ENCODE data around the gene DNAJB13.
A peak's percentile ranks its signal among the peaks of the same experiment; 100 is the strongest.
"Not testable (repeated sequence)": the region's sequence is repeated elsewhere in the genome, so short reads cannot be mapped to it uniquely, and the experiment has no call there.

The DNAJB13 gene, protein sequence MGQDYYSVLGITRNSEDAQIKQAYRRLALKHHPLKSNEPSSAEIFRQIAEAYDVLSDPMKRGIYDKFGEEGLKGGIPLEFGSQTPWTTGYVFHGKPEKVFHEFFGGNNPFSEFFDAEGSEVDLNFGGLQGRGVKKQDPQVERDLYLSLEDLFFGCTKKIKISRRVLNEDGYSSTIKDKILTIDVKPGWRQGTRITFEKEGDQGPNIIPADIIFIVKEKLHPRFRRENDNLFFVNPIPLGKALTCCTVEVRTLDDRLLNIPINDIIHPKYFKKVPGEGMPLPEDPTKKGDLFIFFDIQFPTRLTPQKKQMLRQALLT

DNA sequence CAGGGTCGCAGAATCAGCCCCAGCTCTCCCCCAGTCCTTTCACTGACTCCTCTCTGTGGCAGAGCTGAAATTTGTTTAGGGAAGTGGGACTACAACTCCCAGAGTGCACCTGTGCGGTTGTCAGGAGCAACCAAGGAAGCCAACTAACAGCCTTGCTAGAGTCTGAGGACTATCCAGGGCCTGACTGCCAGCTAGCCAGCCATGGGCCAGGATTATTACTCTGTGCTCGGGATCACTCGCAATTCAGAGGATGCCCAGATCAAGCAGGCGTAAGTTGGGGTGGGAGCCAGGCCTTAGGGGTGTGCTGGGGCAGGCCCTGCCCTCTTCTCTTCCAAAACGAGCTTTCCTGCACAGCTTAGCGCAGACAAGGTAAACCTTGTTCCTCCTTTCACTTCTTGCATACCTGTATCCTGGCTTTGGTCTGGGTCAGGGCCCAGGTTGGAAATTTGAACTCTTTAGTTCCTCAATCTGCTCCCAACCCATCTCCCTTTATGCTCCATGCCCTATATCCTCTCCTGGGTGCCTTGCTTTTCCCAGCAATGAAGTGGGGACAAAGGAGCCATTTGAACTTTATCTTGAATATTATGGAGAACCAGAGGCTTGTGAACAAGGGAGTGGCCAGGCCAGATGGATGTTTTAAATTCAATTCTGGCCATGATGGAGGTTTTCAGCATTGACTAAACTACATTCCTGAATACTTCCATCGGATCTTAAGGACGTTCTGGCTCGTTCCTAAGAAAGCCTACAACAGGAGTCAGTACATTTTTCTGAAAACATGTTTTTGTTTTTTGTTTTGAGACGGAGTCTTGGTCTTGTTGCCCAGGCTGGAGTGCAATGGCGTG lies at the start of gene DNAJB13:
Gene DNAJB13, plus strand, starts transcription at position 158 of the 842 bp plus-strand sequence. Its CDS starts 44 bp downstream, at position 202.
- no peak for DNase-seq

DNA sequence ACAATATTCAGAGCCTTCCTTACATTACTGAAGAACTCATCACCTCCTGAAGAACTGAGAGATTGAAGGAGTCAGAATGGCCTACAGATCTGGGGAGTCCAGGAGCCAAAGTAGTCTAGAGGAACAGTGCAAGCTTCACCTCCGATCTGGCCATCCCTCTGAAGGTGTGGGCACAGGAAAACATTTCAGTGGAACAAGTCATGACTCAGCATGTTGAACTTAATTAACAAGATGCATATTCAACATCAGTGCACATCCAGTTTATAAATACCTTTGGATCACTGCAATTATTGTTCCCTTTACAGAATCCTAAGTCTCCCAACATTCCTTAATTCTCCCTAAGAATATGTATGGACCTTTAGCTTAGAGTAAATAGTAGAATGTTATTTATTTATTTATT lies 48.5 kb upstream of the DNAJB13 start:
- DNase-seq, result no peak

DNA sequence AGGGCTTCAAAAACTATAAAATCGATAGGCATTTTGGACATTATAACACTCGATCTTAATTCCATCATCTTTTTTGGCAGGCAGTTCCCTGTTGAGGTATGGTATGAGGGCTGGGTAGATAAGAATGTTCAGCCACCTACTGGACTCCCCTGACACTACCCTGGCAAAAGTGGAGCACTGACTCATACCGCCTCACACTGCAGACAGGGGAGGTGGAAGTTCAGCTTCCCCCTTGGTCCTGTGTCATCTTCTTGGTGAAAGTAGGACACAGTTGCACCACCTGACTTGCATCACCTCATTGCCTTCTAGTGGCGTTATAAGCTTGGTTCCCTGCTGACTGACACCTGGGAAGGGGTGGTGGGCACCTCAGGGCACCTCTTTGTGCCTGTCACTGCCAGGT lies 43.6 kb upstream of the DNAJB13 start:
- DNase-seq, result peak; percentile 7

DNA sequence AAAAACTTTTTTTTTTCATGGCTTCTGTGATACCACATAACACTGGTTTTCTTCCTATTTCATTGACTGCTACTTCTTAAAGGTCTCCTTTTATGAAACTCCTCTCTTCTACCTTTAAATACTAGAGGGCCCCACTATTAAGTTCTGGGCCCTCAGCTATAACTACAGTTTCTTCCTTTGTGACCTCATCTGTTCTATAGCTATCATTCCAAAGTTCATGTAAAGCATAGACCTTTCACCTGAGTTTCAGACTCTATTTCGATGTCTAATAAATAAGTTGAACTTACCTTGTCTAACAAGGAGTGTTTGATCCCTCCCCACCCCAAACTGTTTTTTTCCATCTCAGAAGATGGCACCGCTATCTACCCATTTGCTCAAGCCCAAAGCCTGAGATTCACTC lies 38.8 kb upstream of the DNAJB13 start:
- no peak for DNase-seq

DNA sequence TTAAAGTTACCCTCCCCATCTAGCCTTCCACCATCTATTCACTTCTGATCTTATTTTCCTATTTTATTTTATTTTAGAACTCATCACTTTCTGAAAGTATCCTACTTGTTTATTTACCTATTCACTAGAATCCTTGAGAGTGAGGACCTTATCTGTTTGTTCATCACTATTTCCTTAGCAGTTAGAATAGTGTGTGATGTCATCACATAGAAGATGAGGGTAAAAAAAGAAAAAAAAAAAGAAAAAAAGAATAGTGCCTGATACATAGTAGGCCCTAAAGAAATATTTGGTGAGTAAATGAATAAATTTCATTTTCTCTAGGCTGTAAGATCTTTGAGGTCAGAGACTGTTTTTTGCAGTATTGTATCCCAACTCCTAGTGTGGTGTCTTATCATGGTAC lies 37.4 kb upstream of the DNAJB13 start:
- DNase-seq, result no peak

DNA sequence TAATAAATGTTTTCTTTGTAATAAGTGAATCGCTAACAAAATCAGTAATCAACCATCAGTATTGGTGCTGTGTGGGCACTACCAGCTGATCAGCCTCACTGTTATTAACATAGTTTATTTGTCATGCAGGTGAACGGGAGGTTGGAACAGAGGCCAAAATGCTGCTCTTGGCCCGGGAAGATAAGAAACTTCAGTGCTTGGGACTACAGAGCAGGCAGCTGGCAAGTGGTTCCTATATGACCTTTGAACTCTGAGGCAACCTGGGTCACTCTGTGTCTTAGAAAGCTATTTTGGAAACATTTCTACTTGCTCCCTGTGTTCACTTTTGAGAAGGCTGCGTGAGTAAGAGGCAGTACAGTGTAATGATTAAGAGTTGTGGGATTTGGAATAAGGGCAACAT lies 36.5 kb upstream of the DNAJB13 start:
- no peak for DNase-seq

DNA sequence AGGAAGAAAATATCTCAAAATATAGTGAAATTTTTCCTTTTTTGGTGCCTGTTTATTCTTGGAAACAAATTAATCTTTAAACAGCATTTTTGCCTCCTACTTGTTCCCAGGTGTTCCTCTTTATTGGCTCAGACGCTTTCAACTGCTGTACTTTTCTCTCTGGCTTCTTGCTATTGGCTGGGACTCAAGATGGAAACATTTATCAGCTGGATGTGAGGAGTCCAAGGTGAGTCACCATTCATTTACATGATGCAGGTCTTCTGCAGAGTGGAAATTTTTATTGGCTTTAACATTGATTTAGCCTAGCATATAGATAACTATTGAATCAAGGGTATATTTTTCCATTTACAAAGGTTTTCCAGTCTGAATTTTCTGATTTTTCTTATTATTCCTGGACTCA lies 34.4 kb upstream of the DNAJB13 start:
- no peak for DNase-seq

DNA sequence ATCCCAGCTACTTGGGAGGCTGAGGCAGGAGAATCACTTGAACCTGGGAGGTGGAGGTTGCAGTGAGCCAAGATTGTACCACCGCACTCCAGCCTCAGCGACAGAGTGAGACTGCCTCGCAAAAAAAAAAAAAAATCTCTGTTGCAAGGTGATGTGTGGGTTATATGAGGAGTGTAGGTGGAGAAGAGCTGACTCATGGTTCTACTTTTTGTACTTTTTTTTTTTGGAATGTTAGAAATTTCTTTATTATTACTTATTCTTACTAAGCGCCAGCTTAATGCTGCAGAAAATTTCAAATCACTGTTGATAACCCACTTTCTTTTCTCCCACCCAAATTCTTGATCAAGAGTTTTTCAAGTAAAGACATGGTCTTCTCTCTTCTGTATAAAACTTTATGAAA lies 29.6 kb upstream of the DNAJB13 start:
- no peak for DNase-seq

DNA sequence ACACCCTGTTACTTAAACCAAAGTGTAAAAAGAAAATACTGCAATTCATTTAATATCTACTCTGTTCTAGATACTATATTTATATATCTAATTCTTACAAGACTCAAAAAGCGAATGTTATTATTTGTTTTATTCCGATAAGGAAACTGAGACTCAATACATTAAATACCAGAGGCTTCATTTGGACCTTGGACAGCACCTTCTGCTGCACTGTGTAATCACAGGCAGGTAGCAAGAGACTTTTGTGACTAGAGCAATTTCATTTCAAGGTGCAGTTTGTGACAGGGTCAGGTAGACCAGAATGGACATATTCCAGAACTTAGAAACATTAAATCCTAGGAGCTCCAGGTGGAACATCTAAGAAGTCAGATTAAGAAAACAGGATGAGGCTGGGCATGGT lies 21.4 kb upstream of the DNAJB13 start:
- DNase-seq, result no peak

DNA sequence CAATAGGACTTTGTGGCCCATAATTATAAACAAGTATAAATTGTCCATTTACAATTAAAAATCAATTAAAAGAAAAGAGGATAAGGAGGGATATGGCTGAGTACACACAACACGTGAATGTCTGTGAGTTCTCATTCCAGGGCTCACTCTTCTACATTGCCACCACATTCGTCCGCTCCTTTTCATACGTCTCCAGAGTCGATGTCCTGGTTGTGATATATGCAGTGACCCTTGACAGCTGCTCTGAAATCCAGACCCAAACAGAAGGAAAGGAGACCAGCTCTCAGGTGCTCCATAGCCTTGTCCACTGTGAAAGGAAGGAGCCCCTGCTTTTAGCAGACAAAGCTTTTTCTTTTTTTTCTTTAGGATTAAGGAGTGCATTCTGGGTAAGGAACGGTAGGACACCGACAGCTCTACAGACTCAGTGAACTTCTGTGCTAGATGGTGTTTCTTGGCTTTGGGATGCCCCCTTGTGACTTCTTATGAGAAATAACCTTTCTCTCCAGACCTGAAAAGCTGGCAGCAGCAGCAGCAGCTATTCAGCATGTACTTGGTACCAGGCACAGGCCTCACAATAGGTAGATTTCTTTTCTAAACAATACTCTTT lies 19.7 kb upstream of the DNAJB13 start:
- DNase-seq, result peak; percentile 5

DNA sequence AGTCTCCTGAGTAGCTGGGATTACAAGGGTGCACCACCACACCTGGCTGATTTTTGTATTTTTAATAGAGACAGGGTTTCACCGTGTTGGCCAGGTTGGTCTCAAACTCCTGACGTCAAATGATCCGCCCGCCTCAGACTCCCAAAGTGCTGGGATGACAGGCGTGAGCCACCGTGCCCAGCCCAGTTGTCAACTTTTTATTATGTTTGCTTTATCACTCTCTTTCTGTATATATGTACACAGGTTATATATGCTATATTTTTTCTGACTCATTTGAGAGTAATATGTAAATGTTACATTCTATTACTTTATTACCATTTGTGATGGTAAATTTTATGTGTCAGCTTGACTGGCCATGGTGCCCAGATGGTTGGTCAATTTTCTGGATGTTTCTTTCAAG lies 18.9 kb upstream of the DNAJB13 start:
- DNase-seq, result no peak

DNA sequence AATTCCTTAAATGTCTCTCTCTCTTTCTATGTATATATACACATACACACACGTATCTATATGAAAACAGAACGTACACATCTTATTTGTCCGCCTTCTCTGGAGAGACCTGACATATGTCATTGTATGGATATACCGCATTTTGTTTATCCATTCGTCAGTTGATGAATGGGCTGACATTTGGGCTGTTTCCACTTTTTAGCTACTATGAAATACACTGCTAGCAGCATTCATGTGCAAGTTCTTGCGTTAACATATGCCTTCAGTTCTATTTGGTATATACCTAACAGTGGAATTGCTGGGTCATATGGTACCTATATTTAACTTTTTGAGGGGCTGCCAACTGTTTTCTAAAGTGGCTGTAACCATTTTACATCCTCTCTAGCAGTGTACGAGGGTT lies 18.0 kb upstream of the DNAJB13 start:
- no peak for DNase-seq

DNA sequence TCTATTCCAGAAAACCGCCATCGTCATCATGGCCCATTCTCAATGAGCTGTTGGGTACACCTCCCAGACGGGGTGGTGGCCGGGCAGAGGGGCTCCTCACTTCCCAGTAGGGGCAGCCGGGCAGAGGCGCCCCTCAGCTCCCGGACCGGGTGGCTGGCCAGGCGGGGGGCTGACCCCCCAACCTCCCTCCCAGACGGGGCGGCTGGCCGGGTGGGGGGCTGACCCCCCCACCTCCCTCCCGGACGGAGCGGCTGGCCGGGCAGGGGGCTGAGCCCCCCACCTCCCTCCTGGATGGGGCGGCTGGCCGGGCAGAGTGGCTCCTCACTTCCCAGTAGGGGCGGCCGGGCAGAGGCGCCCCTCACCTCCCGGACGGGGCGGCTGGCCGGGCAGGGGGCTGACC lies 14.8 kb upstream of the DNAJB13 start:
- not testable (repeated sequence) for DNase-seq

DNA sequence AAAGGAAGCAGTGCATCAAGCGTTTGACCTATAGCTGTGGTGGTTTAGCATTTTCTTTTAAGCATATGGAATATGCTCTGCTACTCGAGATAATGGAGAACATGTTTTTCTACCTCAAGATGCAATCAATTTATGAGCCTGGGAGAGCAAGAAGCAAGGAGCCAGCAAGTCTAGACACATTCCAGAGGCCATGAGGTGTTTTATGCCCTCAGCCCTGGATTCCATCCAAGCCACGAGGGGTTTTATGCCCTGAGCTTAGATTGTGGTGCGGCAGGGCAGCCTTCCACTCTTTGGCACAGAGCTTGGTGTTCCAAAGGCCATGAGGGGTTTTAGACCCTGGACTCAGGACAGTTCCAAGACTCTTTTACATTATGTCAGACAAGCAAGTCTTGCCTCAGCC lies 11.7 kb upstream of the DNAJB13 start:
- DNase-seq, result no peak

DNA sequence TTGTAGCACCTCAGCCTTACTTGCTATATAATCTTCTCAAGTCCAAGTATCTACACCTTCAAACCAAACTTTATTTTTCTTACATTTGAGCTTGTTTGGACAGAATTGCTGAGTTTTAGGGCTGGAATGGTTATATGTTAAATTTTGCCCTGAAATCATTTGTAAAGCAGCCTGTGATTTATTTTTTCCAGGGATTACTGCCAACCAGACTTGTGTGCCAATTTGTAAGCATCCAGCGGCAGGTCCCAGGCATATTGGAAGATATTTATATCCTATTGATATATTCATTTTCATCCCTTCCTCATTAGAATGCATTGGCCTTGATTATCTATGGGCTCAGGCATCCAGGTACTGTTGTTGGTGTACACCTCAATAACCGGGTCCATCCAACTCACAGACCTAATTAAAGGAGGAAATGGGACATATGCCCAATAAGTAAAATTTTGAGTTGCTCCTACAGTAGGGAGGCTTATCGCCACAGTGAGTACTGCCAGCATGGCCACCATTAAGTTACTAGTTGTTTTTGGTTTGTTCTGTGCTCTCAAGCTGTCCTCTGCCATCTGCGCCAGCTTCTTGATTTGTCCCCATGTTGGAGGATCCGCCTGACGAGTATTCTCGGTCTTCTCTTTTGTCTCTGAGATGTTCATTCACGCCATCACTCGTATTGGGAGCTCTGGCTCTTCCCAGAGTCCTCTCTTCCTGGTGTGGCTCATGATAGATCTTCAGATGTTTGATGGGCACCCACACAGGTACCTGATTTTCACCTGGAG lies 9.8 kb upstream of the DNAJB13 start:
- DNase-seq, result no peak

DNA sequence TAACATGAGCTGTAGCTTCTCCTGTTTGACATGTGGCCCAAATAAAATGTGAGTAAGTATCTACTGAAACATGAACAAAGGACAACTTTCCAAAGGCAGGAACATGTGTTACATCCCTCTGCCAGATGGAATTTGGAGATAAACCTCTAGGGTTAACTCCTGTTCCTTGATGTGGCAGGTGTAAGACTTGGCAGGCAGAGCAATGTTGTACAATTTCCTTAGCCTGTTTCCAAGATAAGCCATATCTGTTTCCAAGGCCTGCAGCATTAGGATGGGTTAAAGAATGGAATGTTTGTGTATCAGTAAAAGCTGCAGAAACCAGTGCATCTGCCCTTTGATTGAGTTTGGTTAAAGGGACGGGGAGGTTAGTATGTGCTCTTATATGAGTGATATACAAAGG lies 8.8 kb upstream of the DNAJB13 start:
- DNase-seq, result no peak

DNA sequence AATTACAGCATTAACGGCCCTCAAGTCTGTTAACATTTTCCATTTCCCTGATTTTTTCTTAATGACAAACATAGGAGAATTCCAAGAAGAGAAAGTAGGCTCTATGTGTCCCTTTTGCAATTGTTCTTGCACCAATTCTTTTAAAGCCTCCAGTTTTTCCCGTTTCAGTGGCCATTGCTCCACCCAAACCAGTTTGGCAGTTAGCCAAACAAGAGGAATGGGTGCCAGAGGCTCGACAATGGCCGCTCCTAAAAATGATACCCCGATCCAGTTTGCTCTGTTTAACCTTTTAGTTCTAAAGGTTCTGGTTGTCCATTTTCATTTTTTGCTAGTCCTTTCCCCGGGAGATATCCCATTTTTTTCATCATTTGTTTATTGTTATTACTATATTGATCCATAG lies 6.7 kb upstream of the DNAJB13 start:
- DNase-seq, result no peak

DNA sequence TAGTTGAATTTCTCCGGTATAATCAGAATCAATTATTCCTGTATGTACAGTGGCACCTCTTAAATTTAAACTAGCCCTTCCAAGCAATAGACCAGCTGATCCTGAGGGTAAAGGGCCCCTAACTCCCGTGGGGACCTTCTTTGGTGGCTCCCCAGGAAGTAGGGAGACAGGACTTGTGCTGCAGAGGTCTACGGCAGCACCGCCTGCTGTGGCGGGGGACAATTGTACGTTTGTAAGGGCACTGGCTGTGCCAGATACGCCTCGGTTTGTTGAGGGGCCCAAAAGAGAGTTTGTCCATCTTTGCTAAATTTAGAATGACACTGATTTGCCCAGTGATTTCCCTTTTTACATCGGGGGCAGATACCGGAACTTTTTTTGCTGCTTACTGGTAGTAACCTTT lies 5.9 kb upstream of the DNAJB13 start:
- DNase-seq, result no peak

DNA sequence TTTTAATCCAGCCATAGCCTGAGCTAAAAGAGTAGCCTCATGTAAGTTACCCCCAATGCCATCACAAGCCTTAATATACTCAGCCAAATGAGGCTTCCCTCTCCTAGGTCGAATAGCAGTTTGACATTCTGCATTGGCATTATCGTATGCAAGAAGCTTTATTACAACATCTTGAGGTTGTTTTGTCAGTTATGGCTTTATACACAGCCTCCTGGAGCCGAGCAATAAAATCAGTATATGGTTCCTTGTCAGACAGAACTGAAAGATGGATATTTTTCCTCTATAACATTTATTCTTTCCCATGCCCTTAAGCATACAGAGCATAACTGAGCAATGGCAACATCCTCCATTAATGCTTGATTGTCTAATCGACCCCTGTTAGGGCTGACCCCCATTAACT lies 5.4 kb upstream of the DNAJB13 start:
- no peak for DNase-seq

DNA sequence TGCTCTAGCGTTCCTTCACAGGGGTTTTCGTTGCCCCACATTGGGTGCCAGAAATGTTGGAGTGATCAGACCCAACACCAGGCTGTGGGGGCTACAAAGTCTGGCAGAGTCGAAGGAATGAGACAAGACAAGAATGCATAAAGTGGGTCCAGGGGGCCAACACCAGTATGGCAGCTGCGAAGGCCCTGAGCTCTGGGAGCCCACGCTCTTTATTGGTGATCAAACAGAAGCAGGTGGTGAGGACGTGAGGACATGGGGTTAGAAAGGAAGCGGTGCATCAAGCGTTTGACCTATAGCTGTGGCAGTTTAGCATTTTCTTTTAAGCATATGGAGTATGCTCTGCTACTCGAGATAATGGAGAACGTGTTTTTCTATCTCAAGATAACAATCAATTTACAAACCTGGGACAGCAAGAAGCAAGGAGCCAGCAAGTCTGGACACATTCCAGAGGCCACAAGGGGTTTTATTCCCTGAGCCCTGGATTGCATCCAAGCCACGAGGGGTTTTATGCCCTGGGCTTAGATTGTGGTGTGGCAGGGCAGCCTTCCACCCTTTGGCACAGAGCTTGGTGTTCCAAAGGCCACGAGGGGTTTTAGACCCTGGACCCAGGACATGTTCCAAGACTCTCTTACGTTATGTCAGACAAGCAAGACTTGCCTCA lies 3.9 kb upstream of the DNAJB13 start:
- DNase-seq, result no peak

DNA sequence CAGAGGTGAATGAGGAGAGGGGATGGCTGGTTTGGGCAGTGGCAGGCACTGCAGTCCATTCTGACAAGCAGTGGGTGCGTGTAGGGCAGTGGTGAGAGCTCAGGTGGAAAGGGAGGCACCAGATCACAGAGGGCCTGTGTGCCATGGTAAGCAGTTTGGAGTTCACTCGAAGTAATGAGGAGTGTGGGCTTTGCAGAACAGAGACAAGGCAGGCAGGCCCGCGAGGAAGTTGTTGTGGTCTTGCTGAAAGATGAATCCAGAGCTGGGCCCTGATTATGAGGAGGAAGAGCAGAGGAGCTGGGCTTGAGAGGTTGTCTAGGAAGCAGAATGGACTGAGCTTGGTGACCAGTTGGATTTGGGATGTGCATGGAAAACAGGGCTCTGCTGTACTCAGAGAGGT lies 1.6 kb upstream of the DNAJB13 start:
- no peak for DNase-seq

DNA sequence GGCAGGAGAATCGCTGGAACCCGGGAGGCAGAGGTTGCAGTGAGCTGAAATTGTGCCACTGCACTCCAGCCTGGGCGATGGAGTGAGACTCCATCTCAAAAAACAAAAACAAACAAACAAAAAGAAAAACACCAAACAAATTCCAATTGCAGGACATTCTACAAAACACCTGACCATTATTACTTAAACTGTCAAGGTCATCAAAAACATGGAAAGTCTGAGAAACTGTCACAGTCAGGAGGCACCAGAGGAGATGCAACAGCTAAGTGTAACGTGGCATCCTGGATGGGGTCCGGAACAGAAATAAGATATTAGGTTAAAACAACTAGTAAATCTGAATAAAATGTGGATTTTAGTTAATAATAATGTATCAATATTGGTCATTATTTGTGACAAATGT lies 914 bp upstream of the DNAJB13 start:
- DNase-seq, result no peak

DNA sequence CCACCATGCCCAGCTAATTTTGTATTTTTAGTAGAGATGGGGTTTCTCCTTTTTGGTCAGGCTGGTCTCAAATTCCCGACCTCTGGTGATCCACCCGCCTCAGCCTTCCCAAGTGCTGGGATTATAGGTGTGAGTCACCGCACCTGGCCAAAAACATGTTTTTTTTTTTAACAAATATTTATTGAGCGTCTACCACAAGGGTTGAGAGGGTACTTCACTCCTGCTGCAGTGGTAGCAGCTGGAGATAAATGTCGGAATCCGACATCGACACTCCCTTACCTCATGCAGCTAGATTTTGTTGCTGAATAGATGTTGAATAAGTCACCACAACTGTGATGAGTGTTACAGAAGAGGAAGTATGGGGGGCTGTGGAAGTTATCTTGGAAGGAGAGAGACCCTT lies 971 bp downstream of the DNAJB13 start:
- no peak for DNase-seq
